H1 (cell line): ENCODE data around the gene AMN1. TPM values are rescaled to one million over a fixed set of nuclear protein-coding genes. Genes with fewer than 3 reads are reported as not detected.
A peak's percentile ranks its signal among the peaks of the same experiment; 100 is the strongest.

Source experiments
- CTCF ChIA-PET: fragments of 300-600 bp; sonication (Branson Sonifier 250); formaldehyde crosslinking; loops from one replicate; lab custom pipeline; 2021; ENCODE audit not compliant: partially characterized antibody; lab: Charles Lee
- POLR2A ChIA-PET: fragments of 300-600 bp; sonication (Branson Sonifier 250); formaldehyde crosslinking; loops from one replicate; lab custom pipeline; 2021; ENCODE audit warnings: inconsistent platforms; ENCODE audit not compliant: partially characterized antibody; lab: Charles Lee
- DNase-seq, 2 experiments: peaks; one replicate each; pipeline versions ENCODE4 v3.0.0 to v3.0.0-alpha.2; 2010 to 2022; ENCODE audit warnings: low spot score in 2 of 2, low read depth in 1 of 2, mixed read lengths in 1 of 2
- FAIRE-seq: peaks from 2 replicates; lab custom pipeline; 2011; peaks lifted over from hg19 to GRCh38; lab: Jason Lieb, UNC
- H2AFZ ChIP-seq: 2 replicates; pipeline ENCODE4 v1.8.1; 2012; ENCODE audit warnings: low read length, inconsistent platforms
- H2AK5ac ChIP-seq: 2 replicates; pipeline ENCODE4 v1.6.1; 2013; ENCODE audit warnings: low read depth, low read length
- H2BK120ac ChIP-seq: replicated peaks from 2 replicates; pipeline ENCODE3; 2013; ENCODE audit warnings: low read depth, low read length, inconsistent platforms
- H2BK12ac ChIP-seq: 2 replicates; pipeline ENCODE4 v1.6.1; 2013; ENCODE audit warnings: low read depth, low read length
- H2BK15ac ChIP-seq: 2 replicates; pipeline ENCODE4 v1.6.1; 2013; ENCODE audit warnings: low read length
- H2BK20ac ChIP-seq: 2 replicates; pipeline ENCODE4 v1.6.1; 2013; ENCODE audit warnings: low read length
- H2BK5ac ChIP-seq: 2 replicates; pipeline ENCODE4 v1.6.1; 2013; ENCODE audit warnings: low read depth, low read length
- H3K14ac ChIP-seq: 2 replicates; pipeline ENCODE4 v1.6.1; 2013; ENCODE audit warnings: inconsistent platforms; ENCODE audit not compliant: insufficient read length
- H3K18ac ChIP-seq: 2 replicates; pipeline ENCODE4 v1.6.1; 2013; ENCODE audit warnings: low read length; ENCODE audit errors: extremely low read depth
- H3K23ac ChIP-seq: 2 replicates; pipeline ENCODE4 v1.6.1; 2013; ENCODE audit warnings: inconsistent platforms; ENCODE audit not compliant: insufficient read length
- H3K23me2 ChIP-seq: 2 replicates; pipeline ENCODE4 v1.6.1; 2013; ENCODE audit warnings: low read depth, low read length
- H3K27ac ChIP-seq: 2 replicates; pipeline ENCODE4 v1.6.1; 2011; ENCODE audit warnings: low read depth, low read length, inconsistent platforms
- H3K27me3 ChIP-seq, 4 experiments: replicated peaks in 1 of 4; 1 replicate in 1 of 4; 2 replicates in 3 of 4; pipeline versions ENCODE4 v1.6.1 to v1.8.1; 2011 to 2013; ENCODE audit warnings: low read length in 3 of 4, mild to moderate bottlenecking in 3 of 4, inconsistent platforms in 2 of 4, mixed read lengths in 2 of 4, moderate library complexity in 1 of 4; ENCODE audit not compliant: control insufficient read depth in 3 of 4, insufficient read depth in 3 of 4; ENCODE audit errors: extremely low read depth in 1 of 4
- H3K36me3 ChIP-seq, 4 experiments: 2 replicates each; pipeline versions ENCODE4 v1.6.1 to v1.8.1; 2011 to 2013; ENCODE audit warnings: mild to moderate bottlenecking in 4 of 4, low read length in 3 of 4, moderate library complexity in 2 of 4, control low read depth in 1 of 4, inconsistent platforms in 1 of 4; ENCODE audit not compliant: insufficient read depth in 4 of 4, control insufficient read depth in 2 of 4
- H3K4ac ChIP-seq: replicated peaks from 2 replicates; pipeline ENCODE3; 2013; ENCODE audit warnings: low read length, low read depth, mixed read lengths, inconsistent platforms; ENCODE audit not compliant: insufficient read length
- H3K4me1 ChIP-seq, 4 experiments: replicated peaks in 1 of 4; 1 replicate in 1 of 4; 2 replicates in 3 of 4; pipeline versions ENCODE4 v1.6.1 to v1.8.1; 2011 to 2013; ENCODE audit warnings: low read length in 3 of 4, inconsistent platforms in 2 of 4, mixed read lengths in 1 of 4; ENCODE audit not compliant: insufficient read depth in 4 of 4, control insufficient read depth in 3 of 4
- H3K4me2 ChIP-seq, 2 experiments: 2 replicates each; pipeline versions ENCODE4 v1.6.1 to v1.8.1; 2011 to 2013; ENCODE audit warnings: low read depth in 2 of 2, low read length in 2 of 2, control low read depth in 1 of 2, inconsistent platforms in 1 of 2, mild to moderate bottlenecking in 1 of 2; ENCODE audit not compliant: insufficient read depth in 1 of 2
- H3K4me3 ChIP-seq, 4 experiments: fragments of 200-600, 300-600 bp in 1 of 4; sonication (generic), shearing (Covaris generic), sonication (Bioruptor Twin) in 1 of 4; 2 replicates each; pipeline versions ENCODE4 v1.5.1 to v1.8.1; 2011 to 2016; ENCODE audit warnings: low read length in 4 of 4, low read depth in 3 of 4, control low read depth in 2 of 4, inconsistent platforms in 2 of 4, mild to moderate bottlenecking in 2 of 4, mixed read lengths in 1 of 4, moderate library complexity in 1 of 4; ENCODE audit not compliant: insufficient read depth in 2 of 4; ENCODE audit errors: extremely low read depth in 1 of 4
- H3K56ac ChIP-seq: replicated peaks from 2 replicates; pipeline ENCODE3; 2013; ENCODE audit warnings: low read depth, mild to moderate bottlenecking, mixed read lengths, low read length, inconsistent platforms; ENCODE audit not compliant: insufficient read length
- H3K79me1 ChIP-seq: 2 replicates; pipeline ENCODE4 v1.6.1; 2013; ENCODE audit warnings: low read depth, low read length, control low read depth
- H3K79me2 ChIP-seq, 2 experiments: 2 replicates each; pipeline versions ENCODE4 v1.6.1 to v1.8.1; 2012 to 2013; ENCODE audit warnings: low read length in 2 of 2, mild to moderate bottlenecking in 2 of 2, inconsistent platforms in 1 of 2; ENCODE audit not compliant: insufficient read depth in 2 of 2, control insufficient read depth in 1 of 2
- H3K9ac ChIP-seq, 4 experiments: replicated peaks in 1 of 4; 1 replicate in 1 of 4; 2 replicates in 3 of 4; pipeline versions ENCODE4 v1.6.1 to v1.8.1; 2011 to 2013; ENCODE audit warnings: low read depth in 3 of 4, low read length in 3 of 4, control low read depth in 2 of 4, mild to moderate bottlenecking in 2 of 4, moderate library complexity in 2 of 4, inconsistent platforms in 1 of 4; ENCODE audit errors: extremely low read depth in 1 of 4
- H3K9me3 ChIP-seq, 2 experiments: 2 replicates each; pipeline versions ENCODE4 v1.6.1 to v1.8.1; 2012 to 2013; ENCODE audit warnings: mild to moderate bottlenecking in 2 of 2, moderate library complexity in 2 of 2, control low read depth in 1 of 2, inconsistent platforms in 1 of 2, low read depth in 1 of 2, low read length in 1 of 2, mixed read lengths in 1 of 2; ENCODE audit not compliant: insufficient read depth in 2 of 2
- H4K20me1 ChIP-seq, 2 experiments: replicated peaks in 1 of 2; 2 replicates each; pipeline versions ENCODE3 to v1.8.1; 2011 to 2013; ENCODE audit warnings: inconsistent platforms in 2 of 2, low read length in 2 of 2, mild to moderate bottlenecking in 1 of 2; ENCODE audit not compliant: insufficient read depth in 2 of 2, control insufficient read depth in 1 of 2
- H4K5ac ChIP-seq: 2 replicates; pipeline ENCODE4 v1.6.1; 2013; ENCODE audit warnings: low read length, low read depth, mixed read lengths, inconsistent platforms; ENCODE audit not compliant: insufficient read length
- H4K8ac ChIP-seq: 2 replicates; pipeline ENCODE4 v1.8.0; 2013; ENCODE audit warnings: mild to moderate bottlenecking, moderate library complexity, low read length, inconsistent platforms; ENCODE audit not compliant: insufficient read depth; ENCODE audit errors: extremely low read depth
- H4K91ac ChIP-seq: replicated peaks from 2 replicates; pipeline ENCODE3; 2013; ENCODE audit warnings: low read length, mixed read lengths, inconsistent platforms; ENCODE audit not compliant: insufficient read length
- WGBS, 2 experiments: shearing (Covaris generic) in 1 of 2; methylation state at CpG; one replicate each; pipeline versions ENCODE4 v1.1.6 to v1.1.7; 2013 to 2015; ENCODE audit warnings: low lambda C conversion rate in 2 of 2, mixed read lengths in 2 of 2, inconsistent platforms in 1 of 2, low coverage in 1 of 2, missing lambda C conversion rate in 1 of 2; ENCODE audit not compliant: insufficient replicate concordance in 2 of 2, insufficient coverage in 1 of 2, insufficient read length in 1 of 2; ENCODE audit errors: extremely low coverage in 1 of 2, missing lambda C conversion rate in 1 of 2; 5-methylcytosine and 5-hydroxymethylcytosine counted together
- polyA plus RNA-seq, 7 experiments: library from polyadenylated mRNA; depleted of rRNA in 3 of 7; stranded (reverse) in 5 of 7; unstranded in 2 of 7; fragments of >200 nt in 5 of 7; fragments of 200-250 nt in 2 of 7; gene quantifications; 1 replicate in 5 of 7; 2 replicates in 1 of 7; 4 replicates in 1 of 7; pipeline versions ENCODE4 v1.2.1 to v1.2.3, GENCODE V29; 2011 to 2013; ENCODE audit warnings: missing spikeins in 2 of 7, mixed read lengths in 2 of 7
- total RNA-seq: library from RNA; stranded (reverse); fragmentation: NEBNext Ultra II Directional; extraction: Animal tissue kit (Norgen Biotek cat#: 25700); gene quantifications from 2 replicates; pipeline ENCODE4 v1.2.1, GENCODE V29; 2021

AMN1 gene
- total and polyA plus RNA-seq, 2 of the 8 experiments (the other 6 are each of a cell fraction or from before 2014, with no cell fraction given): 7.5 to 13.8 TPM

DNA sequence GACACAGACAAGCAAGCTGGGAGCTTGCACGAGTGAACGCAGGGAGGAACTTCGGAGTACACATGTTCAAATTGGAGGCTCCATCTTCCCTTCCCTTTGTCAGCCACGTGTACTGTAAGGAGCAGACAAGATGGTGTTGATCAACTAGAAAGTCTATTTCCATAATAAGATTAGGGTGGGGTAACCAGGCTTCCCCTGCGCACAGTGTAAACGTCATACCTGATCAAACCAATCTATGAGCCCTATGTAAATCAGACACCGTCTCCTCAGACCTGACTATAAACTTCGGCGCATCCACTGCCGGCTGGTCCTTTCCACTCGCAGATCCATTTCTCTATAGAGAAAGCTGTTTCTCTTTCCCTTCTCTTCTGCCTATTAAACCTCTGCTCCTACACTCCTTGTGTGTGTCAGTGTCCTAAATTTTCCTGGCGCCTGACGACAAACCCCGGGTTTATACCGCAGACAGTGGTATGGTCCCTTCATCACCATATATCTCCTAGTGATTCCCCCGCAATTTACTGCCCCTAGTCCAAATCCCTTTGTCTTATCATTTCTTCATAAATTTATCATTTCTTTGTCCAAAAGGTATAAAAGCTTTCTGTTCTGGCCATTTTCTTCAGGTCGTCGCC is 76.8 kb downstream of the AMN1 start:
- H4K91ac ChIP-seq: no peak overlapping the region
- POLR2A ChIA-PET: interaction anchor here (1.1 kb wide), 1 partner anchor 802 kb away, joined by 3 read pairs; no protein-coding TSS in a partner anchor
- H3K23ac ChIP-seq: no peak overlapping the region
- H2BK120ac ChIP-seq: no peak overlapping the region
- 0 out of 7 replicates have a peak overlapping the region, but pooled peaks of 1 of the 4 experiments have one; percentile 28 for H3K9ac ChIP-seq
- no peaks in the 10 kb centered on the region for H3K9me3 ChIP-seq
- H4K5ac ChIP-seq: no peak overlapping the region
- H2AFZ ChIP-seq: no peak overlapping the region
- no peak overlapping the region for H3K18ac ChIP-seq
- H2AK5ac ChIP-seq: no peak overlapping the region
- CTCF ChIA-PET: interaction anchor here (0.6 to 2.5 kb wide), 16 partner anchors 11 to 1020 kb away, joined by 3 to 14 read pairs (median 4); no protein-coding TSS in a partner anchor
- no peak overlapping the region for H3K4me3 ChIP-seq
- no peak overlapping the region for H3K56ac ChIP-seq
- no peaks in the 10 kb centered on the region; a peak in 1 of 7 replicates for H3K4me1 ChIP-seq
- no peaks in the 10 kb centered on the region for H4K20me1 ChIP-seq
- H3K27ac ChIP-seq: no peak overlapping the region
- H3K4ac ChIP-seq: no peak overlapping the region
- no peaks in the 10 kb centered on the region for H3K79me1 ChIP-seq
- WGBS, 2 experiments: 93% methylated on average over 18 of the region's 18 CpGs; no CpG with 5 or more reads in 1 of the 2 experiments
- no peaks in the 10 kb centered on the region for H3K23me2 ChIP-seq
- H3K27me3 ChIP-seq: no peaks in the 10 kb centered on the region
- H3K4me2 ChIP-seq: no peak overlapping the region
- H3K36me3 ChIP-seq: no peaks in the 10 kb centered on the region
- H2BK5ac ChIP-seq: no peak overlapping the region
- no peak overlapping the region for H4K8ac ChIP-seq
- H2BK12ac ChIP-seq: no peak overlapping the region
- no peak for DNase-seq
- no peak for FAIRE-seq
- no peak overlapping the region for H3K14ac ChIP-seq
- H3K79me2 ChIP-seq: no peaks in the 10 kb centered on the region
- H2BK20ac ChIP-seq: no peak overlapping the region
- no peak overlapping the region for H2BK15ac ChIP-seq
